Choroid plexus epithelial cell (primary cell): ENCODE measurements around the gene CCNYL1.
"Not testable (repeated sequence)": the region's sequence is repeated elsewhere in the genome, so short reads cannot be mapped to it uniquely, and the experiment has no call there.

ENCODE experiments used
- DNase-seq: peaks from one replicate; pipeline ENCODE4 v3.0.0-alpha.2; 2010; ENCODE audit warnings: low read depth
- H3K4me3 ChIP-seq: 2 replicates; pipeline ENCODE4 v1.5.1; 2011; ENCODE audit warnings: low read depth, mild to moderate bottlenecking, control low read depth, low read length, moderate library complexity
- CTCF ChIP-seq: conservative IDR thresholded peaks from 2 replicates; pipeline ENCODE4 v1.5.1; 2011; ENCODE audit warnings: low read depth, mild to moderate bottlenecking, control low read depth, inconsistent platforms, low read length, moderate library complexity

CCNYL1 gene

GRCh38 chr2:207750345-207750744, 38.9 kb downstream of the CCNYL1 start:
- no peak for TF ChIP-seq CTCF
- no peak overlapping the region for H3K4me3 ChIP-seq
- DNase-seq, result no peak

- no peak overlapping the region for H3K4me3 ChIP-seq
- no peak for TF ChIP-seq CTCF
- no peak for DNase-seq
Measured at GRCh38 chr2:207750876-207751275, 39.4 kb downstream of the CCNYL1 start.

GRCh38 chr2:207753688-207754087, 42.2 kb downstream of the CCNYL1 start:
- DNase-seq, H3K4me3 ChIP-seq: not testable (repeated sequence)

GRCh38 chr2:207754498-207755383, 43.3 kb downstream of the CCNYL1 start:
- no peak overlapping the region for H3K4me3 ChIP-seq
- TF ChIP-seq CTCF, result no peak
- no peak for DNase-seq

GRCh38 chr2:207758025-207758424, 46.6 kb downstream of the CCNYL1 start:
- TF ChIP-seq CTCF, result no peak
- H3K4me3 ChIP-seq, result no peak overlapping the region
- no peak for DNase-seq

GRCh38 chr2:207759890-207760289, 48.5 kb downstream of the CCNYL1 start:
- no peak for DNase-seq
- TF ChIP-seq CTCF, result no peak

GRCh38 chr2:207760453-207760852, 49.0 kb downstream of the CCNYL1 start:
- TF ChIP-seq CTCF, result no peak
- DNase-seq, result no peak
- no peak overlapping the region for H3K4me3 ChIP-seq

More at GRCh38 chr2:207759890-207760289, 48.5 kb downstream of the CCNYL1 start:
- no peak overlapping the region for H3K4me3 ChIP-seq

- H3K4me3 ChIP-seq, DNase-seq: not testable (repeated sequence)
Measured at GRCh38 chr2:207761426-207761825, 50.0 kb downstream of the CCNYL1 start.
